ENCODE data around the gene ECI1.

Gene ECI1

DNA sequence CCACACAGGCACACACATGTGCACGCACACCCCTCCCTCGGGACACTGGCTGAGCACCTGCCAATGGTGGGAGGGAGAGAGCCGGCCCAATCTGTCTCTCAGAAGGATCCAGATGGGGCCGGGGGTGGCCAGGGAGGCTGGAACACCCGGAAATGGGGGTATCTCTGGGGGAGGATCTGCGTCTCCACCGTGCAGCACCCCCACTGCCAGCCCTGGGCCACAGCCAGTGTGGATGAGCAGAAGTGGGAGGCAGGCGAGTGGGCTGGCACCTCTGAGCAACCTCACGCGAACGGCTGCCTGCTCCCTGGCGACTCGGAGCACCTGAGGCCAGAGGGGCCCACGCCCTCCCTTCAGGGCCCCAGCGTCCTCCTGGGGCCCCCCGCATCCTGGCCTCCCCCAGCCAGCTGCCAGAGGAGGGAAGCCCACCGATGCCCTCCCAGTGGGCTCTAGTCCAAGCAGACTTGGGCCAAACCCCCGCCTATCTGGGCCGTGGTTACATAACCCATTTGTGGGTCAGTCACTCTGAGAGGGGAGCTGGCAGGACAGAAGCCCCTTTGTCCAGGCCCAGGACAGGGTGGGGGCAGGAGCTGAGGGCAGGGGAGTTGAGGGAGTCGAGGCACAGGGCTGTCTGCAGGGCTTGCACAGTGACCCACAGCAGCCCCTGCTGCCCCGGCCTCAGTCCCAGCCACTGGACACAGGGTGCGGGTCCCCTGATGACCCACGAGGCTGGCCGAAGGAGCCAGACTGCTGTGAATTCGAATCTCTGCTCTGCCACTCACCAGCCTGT lies 60.5 kb downstream of the ECI1 start:
- TF ChIP-seq CTCF (IDR thresholded peaks at IDR 0.05) = no peak
- no peak for TF ChIP-seq ZFX (IDR thresholded peaks at IDR 0.05; ENCODE audit: borderline replicate concordance)
- no peak overlapping the region for H3K27ac ChIP-seq

GRCh38 chr16:2190002-2190658 lies 61.3 kb downstream of the ECI1 start:
- no peak for TF ChIP-seq ZFX (IDR thresholded peaks at IDR 0.05; ENCODE audit: borderline replicate concordance)
- TF ChIP-seq CTCF (IDR thresholded peaks at IDR 0.05) = no peak

More at GRCh38 chr16:2190002-2190658, 61.3 kb downstream of the ECI1 start:
- H3K27ac ChIP-seq = no peak overlapping the region

All from 22Rv1 (cell line).